IMR-90 (cell line): Measurements from ENCODE around the gene HUS1B. TPM values are rescaled to one million over a fixed set of nuclear protein-coding genes. Genes with fewer than 3 reads are reported as not detected.

ENCODE experiments used
- ATAC-seq: fragments of 200-7000 bp; cut with Tn5 transposase; 2 replicates; pipeline ENCODE4 v1.9.1; 2020; ENCODE audit warnings: low read depth, mild to moderate bottlenecking, moderate library complexity
- BruUV-seq: library from RNA; stranded (reverse); fragments of 400-500 nt; replicated peaks from 2 replicates; lab custom pipeline; 2021; lab: Mats Ljungman, UMichigan
- CTCF ChIA-PET: fragments of 300-600 bp; formaldehyde crosslinking; extraction: SDS; loops from one replicate; lab custom pipeline; 2021; ENCODE audit warnings: antibody characterized with exemption; lab: Yijun Ruan, JAX
- POLR2A ChIA-PET: fragments of 300-600 bp; sonication (Branson Sonifier 250); formaldehyde crosslinking; loops from one replicate; lab custom pipeline; 2022; ENCODE audit warnings: antibody characterized with exemption; ENCODE audit not compliant: unreplicated experiment; lab: Charles Lee
- DNase-seq: peaks from one replicate; pipeline ENCODE4 v3.0.0; 2013
- H2AFZ ChIP-seq: replicated peaks from 2 replicates; pipeline ENCODE3; 2013; ENCODE audit warnings: low read length, mild to moderate bottlenecking; ENCODE audit not compliant: poor library complexity
- H2AK5ac ChIP-seq: 2 replicates; pipeline ENCODE4 v1.6.1; 2013; ENCODE audit warnings: low read depth, low read length, inconsistent platforms
- H2AK9ac ChIP-seq: replicated peaks from 2 replicates; pipeline ENCODE3; 2013; ENCODE audit warnings: mild to moderate bottlenecking, low read depth, low read length, moderate library complexity; ENCODE audit not compliant: poor library complexity
- H2BK120ac ChIP-seq: 2 replicates; pipeline ENCODE4 v1.6.1; 2013; ENCODE audit warnings: low read depth, low read length, inconsistent platforms
- H2BK15ac ChIP-seq: 3 replicates; pipeline ENCODE4 v1.6.1; 2013; ENCODE audit warnings: low read depth, low read length, inconsistent platforms
- H2BK20ac ChIP-seq: 2 replicates; pipeline ENCODE4 v1.6.1; 2013; ENCODE audit warnings: low read depth, mild to moderate bottlenecking, inconsistent platforms, low read length, moderate library complexity
- H2BK5ac ChIP-seq: 2 replicates; pipeline ENCODE4 v1.6.1; 2013; ENCODE audit warnings: mild to moderate bottlenecking, low read depth, low read length, inconsistent platforms; ENCODE audit not compliant: poor library complexity, severe bottlenecking
- H3K14ac ChIP-seq: replicated peaks from 2 replicates; pipeline ENCODE4 v1.6.1; 2013; ENCODE audit warnings: low read depth, low read length, inconsistent platforms
- H3K18ac ChIP-seq: 2 replicates; pipeline ENCODE4 v1.6.1; 2013; ENCODE audit warnings: low read depth, low read length, control low read depth
- H3K23ac ChIP-seq: 2 replicates; pipeline ENCODE4 v1.6.1; 2013; ENCODE audit warnings: low read depth, low read length, inconsistent platforms
- H3K27ac ChIP-seq: 2 replicates; pipeline ENCODE4 v1.5.1; 2013; ENCODE audit warnings: mild to moderate bottlenecking, control low read depth, low read length; ENCODE audit not compliant: insufficient read depth
- H3K27me3 ChIP-seq: 2 replicates; pipeline ENCODE4 v1.6.1; 2013; ENCODE audit warnings: low read length; ENCODE audit not compliant: control insufficient read depth, insufficient read depth
- H3K36me3 ChIP-seq: 2 replicates; pipeline ENCODE4 v1.6.1; 2013; ENCODE audit warnings: low read length, mixed read lengths; ENCODE audit not compliant: control insufficient read depth, insufficient read depth
- H3K4ac ChIP-seq: 2 replicates; pipeline ENCODE4 v1.6.1; 2013; ENCODE audit warnings: low read depth, low read length, inconsistent platforms
- H3K4me1 ChIP-seq: 2 replicates; pipeline ENCODE4 v1.6.1; 2013; ENCODE audit warnings: low read length, mixed read lengths; ENCODE audit not compliant: control insufficient read depth, insufficient read depth
- H3K4me2 ChIP-seq: 2 replicates; pipeline ENCODE4 v1.6.1; 2013; ENCODE audit warnings: low read depth, mild to moderate bottlenecking, control low read depth, low read length, moderate library complexity
- H3K4me3 ChIP-seq: 2 replicates; pipeline ENCODE4 v1.5.1; 2013; ENCODE audit warnings: low read depth, mild to moderate bottlenecking, control low read depth, low read length, moderate library complexity; ENCODE audit not compliant: insufficient read depth
- H3K56ac ChIP-seq: 2 replicates; pipeline ENCODE4 v1.6.1; 2013; ENCODE audit warnings: low read length, inconsistent platforms; ENCODE audit not compliant: insufficient read depth; ENCODE audit errors: extremely low read depth
- H3K79me1 ChIP-seq, 2 experiments: 2 replicates each; pipeline ENCODE4 v1.6.1; 2013; ENCODE audit warnings: low read length in 2 of 2, inconsistent platforms in 1 of 2, low read depth in 1 of 2
- H3K9ac ChIP-seq: 2 replicates; pipeline ENCODE4 v1.6.1; 2013; ENCODE audit warnings: low read depth, low read length, control low read depth
- H3K9me1 ChIP-seq: 2 replicates; pipeline ENCODE4 v1.6.1; 2013; ENCODE audit warnings: low read length, inconsistent platforms; ENCODE audit not compliant: insufficient read depth
- H3K9me3 ChIP-seq: 2 replicates; pipeline ENCODE4 v1.6.1; 2013; ENCODE audit warnings: low read length; ENCODE audit not compliant: control insufficient read depth, insufficient read depth
- H4K20me1 ChIP-seq: 2 replicates; pipeline ENCODE4 v1.6.1; 2013; ENCODE audit warnings: low read length, inconsistent platforms; ENCODE audit not compliant: insufficient read depth
- H4K5ac ChIP-seq: 2 replicates; pipeline ENCODE4 v1.6.1; 2013; ENCODE audit warnings: mild to moderate bottlenecking, low read depth, low read length, control low read depth
- H4K8ac ChIP-seq, 2 experiments: 2 replicates each; pipeline ENCODE4 v1.6.1; 2013; ENCODE audit warnings: low read depth in 2 of 2, low read length in 2 of 2, control low read depth in 1 of 2, inconsistent platforms in 1 of 2
- H4K91ac ChIP-seq: 2 replicates; pipeline ENCODE4 v1.6.1; 2013; ENCODE audit warnings: low read depth, low read length, inconsistent platforms; ENCODE audit not compliant: insufficient read depth
- BHLHE40 ChIP-seq: fragments of 150-350 bp; IDR thresholded peaks from 2 replicates; pipeline ENCODE4 v1.6.1; 2016; ENCODE audit warnings: mild to moderate bottlenecking, low read depth, low read length
- CEBPB ChIP-seq: IDR thresholded peaks from 2 replicates; pipeline ENCODE4 v1.6.1; 2012; ENCODE audit warnings: low read depth, low read length, improper control_type of control experiment
- CHD1 ChIP-seq: IDR thresholded peaks from 2 replicates; pipeline ENCODE4 v1.6.1; 2012; ENCODE audit warnings: low read depth, low read length, improper control_type of control experiment
- CTCF ChIP-seq: conservative IDR thresholded peaks from 2 replicates; pipeline ENCODE4 v1.5.1; 2012; ENCODE audit warnings: mild to moderate bottlenecking, low read depth, low read length, improper control_type of control experiment
- ELK1 ChIP-seq: fragments of 150-350 bp; IDR thresholded peaks from 2 replicates; pipeline ENCODE4 v1.6.1; 2016; ENCODE audit warnings: low read depth, mild to moderate bottlenecking, low read length, moderate library complexity, borderline replicate concordance
- FOS ChIP-seq: fragments of 150-350 bp; IDR thresholded peaks from 2 replicates; pipeline ENCODE4 v1.6.1; 2016; ENCODE audit warnings: low read depth, low read length
- MAFK ChIP-seq: IDR thresholded peaks from 2 replicates; pipeline ENCODE4 v1.6.1; 2012; ENCODE audit warnings: low read depth, low read length, improper control_type of control experiment
- MAZ ChIP-seq: IDR thresholded peaks from 2 replicates; pipeline ENCODE4 v1.6.1; 2012; ENCODE audit warnings: low read depth, mild to moderate bottlenecking, low read length, improper control_type of control experiment, moderate library complexity, borderline replicate concordance
- MXI1 ChIP-seq: IDR thresholded peaks from 2 replicates; pipeline ENCODE4 v1.6.1; 2012; ENCODE audit warnings: low read depth, mild to moderate bottlenecking, low read length, moderate library complexity, borderline replicate concordance
- NFE2L2 ChIP-seq: fragments of 150-350 bp; IDR thresholded peaks from 2 replicates; pipeline ENCODE4 v1.6.1; 2016; ENCODE audit warnings: low read depth, mild to moderate bottlenecking, low read length
- POLR2A ChIP-seq: IDR thresholded peaks from 2 replicates; pipeline ENCODE4 v1.6.1; 2012; ENCODE audit warnings: mild to moderate bottlenecking, low read depth, low read length
- RAD21 ChIP-seq: IDR thresholded peaks from 2 replicates; pipeline ENCODE4 v1.6.1; 2012; ENCODE audit warnings: low read length, improper control_type of control experiment
- RCOR1 ChIP-seq: IDR thresholded peaks from 2 replicates; pipeline ENCODE4 v1.6.1; 2012; ENCODE audit warnings: mild to moderate bottlenecking, low read length, improper control_type of control experiment; ENCODE audit not compliant: insufficient replicate concordance
- RFX5 ChIP-seq: IDR thresholded peaks from 2 replicates; pipeline ENCODE4 v1.8.0; 2012; ENCODE audit warnings: low read depth, mild to moderate bottlenecking, low read length, moderate library complexity
- SMC3 ChIP-seq: fragments of 150-350 bp; IDR thresholded peaks from 2 replicates; pipeline ENCODE4 v1.6.1; 2016; ENCODE audit warnings: low read depth, mild to moderate bottlenecking, antibody characterized with exemption, low read length, moderate library complexity
- WGBS, 2 experiments: methylation state at CpG; one replicate each; pipeline versions ENCODE4 v1.1.5 to v1.1.7; 2013; ENCODE audit warnings: missing lambda C conversion rate in 2 of 2; ENCODE audit not compliant: insufficient read length in 1 of 2; ENCODE audit errors: extremely low coverage in 2 of 2; 5-methylcytosine and 5-hydroxymethylcytosine counted together
- dilution Hi-C: fragments of 300-500 bp; cut with HindIII; formaldehyde crosslinking; loops from one replicate; pipeline ENCODE4 v1.14.3; 2018; ENCODE audit warnings: low sequenced_read_pairs; ENCODE audit not compliant: unreplicated experiment
- in situ Hi-C: fragments of 300-500 bp; cut with MboI; formaldehyde crosslinking; loops from 3 replicates; pipeline ENCODE4 v1.14.3; 2019; ENCODE audit warnings: low sequenced_read_pairs, inconsistent platforms, mixed read lengths
- intact Hi-C: fragments of 100-400 bp; cut with micrococcal nuclease; formaldehyde crosslinking; loops from 2 replicates; pipeline ENCODE4 v1.10.0; 2022
- polyA plus RNA-seq, 3 experiments: library from polyadenylated mRNA; depleted of rRNA; stranded (reverse); fragments of >200 nt; gene quantifications; 2 replicates each; pipeline ENCODE4 v1.2.3, GENCODE V29; 2012; ENCODE audit warnings: low replicate concordance in 1 of 3
- total RNA-seq: library from RNA; depleted of rRNA; stranded (reverse); fragments of >200 nt; gene quantifications from 2 replicates; pipeline ENCODE4 v1.2.3, GENCODE V29; 2012
- TF ChIP-seq, protein P1 (sequence below): fragments of 150-350 bp; IDR thresholded peaks from 2 replicates; pipeline ENCODE4 v1.6.1; 2017; ENCODE audit warnings: mild to moderate bottlenecking, antibody characterized with exemption, low read length, low read depth

HUS1B gene
- total and polyA plus RNA-seq, 2 of the 4 experiments (the other 2 are of a cell fraction), result 0.36 to 0.39 TPM

GRCh38 chr6:620950-621349 is 36.0 kb downstream of the HUS1B start:
- H3K36me3 ChIP-seq, result peaks cover 8% of the 10 kb centered on the region
- H3K4me3 ChIP-seq, result no peak overlapping the region
- H2BK5ac ChIP-seq, result no peak overlapping the region
- 83% methylated on average over 1 of the region's 4 CpGs; no CpG with 5 or more reads in 1 of the 2 experiments for WGBS, 2 experiments
- POLR2A ChIA-PET, result no interaction called here
- no peak overlapping the region for H2AK5ac ChIP-seq
- H4K8ac ChIP-seq, result no peak overlapping the region
- no peak overlapping the region for H4K91ac ChIP-seq
- no peak overlapping the region for H2BK15ac ChIP-seq
- no peak overlapping the region for H3K4me2 ChIP-seq
- dilution Hi-C loops (no loop called here), in situ Hi-C loops (no loop called here), intact Hi-C loops (loop anchor here (10.0 kb wide), 1 partner anchor 164 kb away; no protein-coding TSS in a partner anchor)
- H3K14ac ChIP-seq, result no peak overlapping the region
- no peaks in the 10 kb centered on the region for H3K9me3 ChIP-seq
- H2AK9ac ChIP-seq, result no peak overlapping the region
- CTCF ChIA-PET, result no interaction called here
- H3K56ac ChIP-seq, result no peak overlapping the region
- no peak overlapping the region for H3K27ac ChIP-seq
- TF ChIP-seq FOS (no peak), NFE2L2 (no peak), MXI1 (no peak), POLR2A (no peak), CEBPB (no peak), ELK1 (no peak), MAFK (no peak), MAZ (no peak), CTCF (no peak), BHLHE40 (no peak), RFX5 (no peak), RAD21 (no peak), RCOR1 (no peak), SMC3 (no peak), CHD1 (no peak)
- TF ChIP-seq, protein P1, sequence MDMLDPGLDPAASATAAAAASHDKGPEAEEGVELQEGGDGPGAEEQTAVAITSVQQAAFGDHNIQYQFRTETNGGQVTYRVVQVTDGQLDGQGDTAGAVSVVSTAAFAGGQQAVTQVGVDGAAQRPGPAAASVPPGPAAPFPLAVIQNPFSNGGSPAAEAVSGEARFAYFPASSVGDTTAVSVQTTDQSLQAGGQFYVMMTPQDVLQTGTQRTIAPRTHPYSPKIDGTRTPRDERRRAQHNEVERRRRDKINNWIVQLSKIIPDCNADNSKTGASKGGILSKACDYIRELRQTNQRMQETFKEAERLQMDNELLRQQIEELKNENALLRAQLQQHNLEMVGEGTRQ, result no peak
- H2BK120ac ChIP-seq, result no peak overlapping the region
- no TSS peak for BruUV-seq
- H4K5ac ChIP-seq, result no peak overlapping the region
- H2BK20ac ChIP-seq, result no peak overlapping the region
- H3K23ac ChIP-seq, result no peak overlapping the region
- H3K4ac ChIP-seq, result no peak overlapping the region
- peaks cover 15% of the 10 kb centered on the region for H3K9me1 ChIP-seq
- no peaks in the 10 kb centered on the region for H3K27me3 ChIP-seq
- H3K79me1 ChIP-seq, result peaks cover 17 to 41% of the 10 kb centered on the region in 2 experiments
- H2AFZ ChIP-seq, result no peak overlapping the region
- H3K4me1 ChIP-seq, result no peaks in the 10 kb centered on the region
- no peak overlapping the region for H3K18ac ChIP-seq
- no peaks in the 10 kb centered on the region for H4K20me1 ChIP-seq
- DNase-seq, result no peak
- no peak for ATAC-seq
- H3K9ac ChIP-seq, result no peak overlapping the region
